Occipital lobe (tissue), 3 donors: ENCODE measurements around the gene KRTAP2-1. TPM values are rescaled to one million over a fixed set of nuclear protein-coding genes. Genes with fewer than 3 reads are reported as not detected.
"Not testable (repeated sequence)": the region's sequence is repeated elsewhere in the genome, so short reads cannot be mapped to it uniquely, and the experiment has no call there.

ENCODE experiments used
- DNase-seq: peaks from one replicate; lab custom pipeline; 2025; lab: John Stamatoyannopoulos, UW
- small RNA-seq: library from RNA; depleted of rRNA; stranded (forward); fragments of <200 nt; gene quantifications from one replicate; pipeline ENCODE3, GENCODE V24; 2014
- total RNA-seq: library from RNA; depleted of rRNA; stranded (reverse); fragments of >200 nt; gene quantifications from one replicate; pipeline ENCODE4 v1.2.3, GENCODE V29; 2014

KRTAP2-1 gene
- total RNA-seq, 1 donor from 2014 or later = not detected

GRCh38 chr17:41013181-41013580, 33.9 kb downstream of the KRTAP2-1 start:
- DNase-seq = no peak

GRCh38 chr17:41012326-41013120, 34.6 kb downstream of the KRTAP2-1 start:
- DNase-seq = no peak

GRCh38 chr17:41010441-41010840, 36.7 kb downstream of the KRTAP2-1 start:
- DNase-seq = no peak

- DNase-seq = no peak
Measured at GRCh38 chr17:41009936-41010335, 37.2 kb downstream of the KRTAP2-1 start.

- no peak for DNase-seq
Measured at GRCh38 chr17:41009301-41009760, 37.8 kb downstream of the KRTAP2-1 start.

GRCh38 chr17:41008811-41009210, 38.3 kb downstream of the KRTAP2-1 start, which contains the start of gene KRTAP3-1:
Gene KRTAP3-1 (minus strand): TSS chr17:41009128. CDS start chr17:41009074, 54 bp downstream.
- DNase-seq = no peak

- no peak for DNase-seq
Measured at GRCh38 chr17:41004397-41004796, 42.7 kb downstream of the KRTAP2-1 start.

GRCh38 chr17:41003926-41004325, 43.2 kb downstream of the KRTAP2-1 start:
- no peak for DNase-seq

GRCh38 chr17:41002814-41003213, 44.3 kb downstream of the KRTAP2-1 start:
- no peak for DNase-seq

GRCh38 chr17:41001795-41002194, 45.3 kb downstream of the KRTAP2-1 start:
- DNase-seq = no peak

GRCh38 chr17:40999563-40999962, 47.6 kb downstream of the KRTAP2-1 start, which contains the start of gene KRTAP3-2:
Gene KRTAP3-2 (minus strand): TSS chr17:40999906. CDS start chr17:40999853, 53 bp downstream.
- DNase-seq = not testable (repeated sequence)

- DNase-seq = no peak
Measured at GRCh38 chr17:40997361-40997760, 49.8 kb downstream of the KRTAP2-1 start.

GRCh38 chr17:40996829-40997228, 50.3 kb downstream of the KRTAP2-1 start:
- no peak for DNase-seq

Small RNAs within 50 kb of the gene (small RNA-seq; reads per million reads assigned to genes)
- not detected for gene KRTAP3-4P

Other genes with a start within 250 kb of the KRTAP2-1 start
- not detected for gene KRT28, start 247.4 kb downstream of the KRTAP2-1 start, total RNA-seq
- 1.9 TPM for gene KRT10, start 224.7 kb downstream of the KRTAP2-1 start, total RNA-seq
- not detected for gene KRT12, start 180.1 kb downstream of the KRTAP2-1 start, total RNA-seq
- gene KRT20, start 162.1 kb downstream of the KRTAP2-1 start, total RNA-seq = not detected
- gene KRT23, start 109.7 kb downstream of the KRTAP2-1 start, total RNA-seq = 0.16 TPM
- gene KRT39, start 80.4 kb downstream of the KRTAP2-1 start, total RNA-seq = not detected
- gene KRT40, start 63.0 kb downstream of the KRTAP2-1 start, total RNA-seq = not detected
- not detected for gene KRTAP3-3, start 53.2 kb downstream of the KRTAP2-1 start, total RNA-seq
- not detected for gene KRTAP3-2, start 47.4 kb downstream of the KRTAP2-1 start, total RNA-seq
- not detected for gene KRTAP3-1, start 38.2 kb downstream of the KRTAP2-1 start, total RNA-seq
- not detected for gene KRTAP1-5, start 20.1 kb downstream of the KRTAP2-1 start, total RNA-seq
- not detected for gene KRTAP1-4, start 17.1 kb downstream of the KRTAP2-1 start, total RNA-seq
- not detected for gene KRTAP1-3, start 12.4 kb downstream of the KRTAP2-1 start, total RNA-seq
- not detected for gene KRTAP1-1, start 5.9 kb downstream of the KRTAP2-1 start, total RNA-seq
- gene KRTAP2-2, start 7.9 kb upstream of the KRTAP2-1 start, total RNA-seq = not detected
- not detected for gene KRTAP2-3, start 12.8 kb upstream of the KRTAP2-1 start, total RNA-seq
- not detected for gene KRTAP2-4, start 18.6 kb upstream of the KRTAP2-1 start, total RNA-seq
- not detected for gene KRTAP4-7, start 36.8 kb upstream of the KRTAP2-1 start, total RNA-seq
- not detected for gene KRTAP4-8, start 50.8 kb upstream of the KRTAP2-1 start, total RNA-seq
- gene KRTAP4-16, start 54.9 kb upstream of the KRTAP2-1 start, total RNA-seq = not detected
- not detected for gene KRTAP4-9, start 58.1 kb upstream of the KRTAP2-1 start, total RNA-seq
- gene KRTAP4-11, start 71.1 kb upstream of the KRTAP2-1 start, total RNA-seq = not detected
- gene KRTAP4-12, start 76.9 kb upstream of the KRTAP2-1 start, total RNA-seq = not detected
- gene KRTAP4-6, start 93.2 kb upstream of the KRTAP2-1 start, total RNA-seq = not detected
- gene KRTAP4-5, start 102.5 kb upstream of the KRTAP2-1 start, total RNA-seq = not detected
- gene KRTAP4-4, start 113.4 kb upstream of the KRTAP2-1 start, total RNA-seq = not detected
- not detected for gene KRTAP4-3, start 120.9 kb upstream of the KRTAP2-1 start, total RNA-seq
- not detected for gene KRTAP4-2, start 130.9 kb upstream of the KRTAP2-1 start, total RNA-seq
- not detected for gene KRTAP4-1, start 137.6 kb upstream of the KRTAP2-1 start, total RNA-seq
- not detected for gene KRTAP9-1, start 142.6 kb upstream of the KRTAP2-1 start, total RNA-seq
- not detected for gene KRTAP9-2, start 179.3 kb upstream of the KRTAP2-1 start, total RNA-seq
- gene KRTAP9-3, start 185.1 kb upstream of the KRTAP2-1 start, total RNA-seq = not detected
- gene KRTAP9-8, start 190.7 kb upstream of the KRTAP2-1 start, total RNA-seq = not detected
- not detected for gene KRTAP9-4, start 202.4 kb upstream of the KRTAP2-1 start, total RNA-seq
- gene KRTAP9-9, start 208.1 kb upstream of the KRTAP2-1 start, total RNA-seq = not detected
- not detected for gene KRTAP9-6, start 218.1 kb upstream of the KRTAP2-1 start, total RNA-seq
- gene KRTAP9-7, start 228.4 kb upstream of the KRTAP2-1 start, total RNA-seq = not detected